HG02943 (cell line): ENCODE results near the gene CTNNA3.

Experiments
- ATAC-seq: cut with Tn5 transposase; IDR thresholded peaks from one replicate; pipeline ENCODE4 v1.9.1; 2021; ENCODE audit warnings: mild to moderate bottlenecking, low read depth, moderate library complexity; ENCODE audit not compliant: unreplicated experiment

Gene CTNNA3

GRCh38 chr10:67666416-67667034 is 29.5 kb downstream of the CTNNA3 start:
- ATAC-seq: no peak

- ATAC-seq: no peak
These were observed 30.5 kb downstream of the CTNNA3 start for GRCh38 chr10:67665491-67665890.

GRCh38 chr10:67664942-67665341 is 31.1 kb downstream of the CTNNA3 start:
- ATAC-seq: no peak

GRCh38 chr10:67663449-67664087 is 32.4 kb downstream of the CTNNA3 start:
- ATAC-seq: no peak

GRCh38 chr10:67662415-67662814 is 33.6 kb downstream of the CTNNA3 start:
- ATAC-seq: no peak

GRCh38 chr10:67659497-67659896 is 36.5 kb downstream of the CTNNA3 start:
- ATAC-seq: no peak

GRCh38 chr10:67657775-67658174 is 38.2 kb downstream of the CTNNA3 start:
- no peak for ATAC-seq

- no peak for ATAC-seq
These were observed 45.4 kb downstream of the CTNNA3 start for GRCh38 chr10:67650558-67650957.

- ATAC-seq: no peak
These were observed 47.3 kb downstream of the CTNNA3 start for GRCh38 chr10:67648613-67649229.

- ATAC-seq: no peak
These were observed 65.1 kb downstream of the CTNNA3 start for GRCh38 chr10:67630904-67631303.

GRCh38 chr10:67629461-67629971 is 66.5 kb downstream of the CTNNA3 start:
- no peak for ATAC-seq

GRCh38 chr10:67622984-67623383 is 73.0 kb downstream of the CTNNA3 start:
- no peak for ATAC-seq

- no peak for ATAC-seq
These were observed 73.5 kb downstream of the CTNNA3 start for GRCh38 chr10:67622511-67622910.

- no peak for ATAC-seq
These were observed 74.2 kb downstream of the CTNNA3 start for GRCh38 chr10:67621834-67622233.

GRCh38 chr10:67618116-67618515 is 77.9 kb downstream of the CTNNA3 start:
- no peak for ATAC-seq

- ATAC-seq: peak; percentile 93
These were observed 83.1 kb downstream of the CTNNA3 start for GRCh38 chr10:67612577-67613537.

GRCh38 chr10:67612176-67612575 is 83.8 kb downstream of the CTNNA3 start:
- no peak for ATAC-seq

- no peak for ATAC-seq
These were observed 85.8 kb downstream of the CTNNA3 start for GRCh38 chr10:67609996-67610793.

GRCh38 chr10:67608001-67608400 is 88.0 kb downstream of the CTNNA3 start:
- ATAC-seq: no peak

- ATAC-seq: no peak
These were observed 88.5 kb downstream of the CTNNA3 start for GRCh38 chr10:67607472-67607871.
